ENCODE data around the gene G2E3.
"Not testable (repeated sequence)": the region's sequence is repeated elsewhere in the genome, so short reads cannot be mapped to it uniquely, and the experiment has no call there.

G2E3 gene

GRCh38 chr14:30607156-30607780 lies 48.3 kb downstream of the G2E3 start:
- DNase-seq (ENCODE audit: low spot score): no peak

DNA sequence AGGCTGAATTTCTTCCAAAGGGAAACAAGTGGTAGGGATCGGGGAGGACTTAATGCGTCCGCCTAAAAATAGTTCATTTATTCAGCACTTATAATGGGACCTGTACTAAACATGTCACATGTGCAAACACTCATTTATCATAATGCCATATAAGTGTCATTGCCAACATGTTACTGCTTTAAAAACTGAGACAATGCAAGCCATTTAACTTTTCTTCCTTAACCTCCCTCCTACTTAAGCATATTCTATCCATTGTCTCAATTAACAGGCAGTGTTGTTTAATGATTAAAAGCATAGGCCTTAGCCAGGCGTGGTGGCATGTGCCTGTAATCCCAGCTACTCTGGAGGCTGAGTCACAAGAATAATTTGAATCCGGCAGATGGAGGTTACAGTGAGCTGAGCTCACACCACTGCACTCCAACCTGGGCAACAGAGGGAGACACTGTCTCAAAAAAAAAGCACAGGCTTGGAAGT lies 49.6 kb downstream of the G2E3 start:
- DNase-seq (ENCODE audit: low spot score): no peak

- DNase-seq (ENCODE audit: low spot score): peak; percentile 81
These were observed 51.9 kb downstream of the G2E3 start for GRCh38 chr14:30610787-30611343.

- no peak for DNase-seq (ENCODE audit: low spot score)
These were observed 55.2 kb downstream of the G2E3 start for GRCh38 chr14:30614155-30614554.

DNA sequence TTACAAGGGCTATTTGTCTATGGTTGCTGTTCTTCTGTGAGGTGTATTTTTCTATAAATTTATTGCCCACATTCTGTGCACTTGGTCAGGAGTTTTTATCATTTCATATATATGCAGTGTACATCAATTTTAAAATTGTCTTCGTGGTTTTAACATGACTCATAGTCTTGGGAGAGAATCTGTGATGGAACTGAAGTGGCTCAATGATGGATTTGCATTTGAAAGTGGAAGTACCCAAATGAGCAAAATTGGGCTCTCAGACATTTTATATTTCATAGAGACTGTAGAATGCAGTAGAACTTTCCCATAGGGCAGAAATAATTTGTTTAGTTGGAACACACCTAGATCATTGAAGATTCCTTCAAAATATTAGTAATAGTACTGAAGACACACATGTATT lies 61.2 kb downstream of the G2E3 start:
- no peak for DNase-seq (ENCODE audit: low spot score)

DNA sequence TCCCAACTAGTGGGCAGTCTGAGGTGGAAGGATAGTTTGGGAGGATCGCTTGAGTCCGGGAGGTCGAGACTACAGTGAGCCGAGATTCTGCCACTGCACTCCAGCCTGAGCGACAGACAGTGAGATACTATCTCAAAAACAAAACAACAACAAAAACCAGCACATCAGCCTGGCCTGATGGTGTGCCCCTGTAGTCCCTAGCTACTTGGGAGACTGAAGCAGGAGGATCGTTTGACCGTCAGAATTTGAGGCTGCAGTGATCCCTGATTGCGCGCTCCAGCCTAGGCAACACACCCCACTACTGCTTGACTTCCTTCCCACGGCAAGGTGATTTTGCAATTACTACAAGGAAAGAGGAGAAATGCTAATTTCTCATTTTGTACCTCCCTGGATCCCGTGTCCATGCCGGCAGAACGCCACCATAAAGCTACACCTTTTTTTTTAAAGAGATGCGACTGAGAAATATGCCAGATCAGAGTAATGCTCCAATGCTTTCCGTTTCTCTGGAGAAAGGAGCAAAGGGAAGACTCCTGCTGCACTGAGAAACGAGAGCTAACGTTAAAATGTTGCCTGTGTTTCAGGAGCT lies 62.5 kb downstream of the G2E3 start:
- no peak for DNase-seq (ENCODE audit: low spot score)

DNA sequence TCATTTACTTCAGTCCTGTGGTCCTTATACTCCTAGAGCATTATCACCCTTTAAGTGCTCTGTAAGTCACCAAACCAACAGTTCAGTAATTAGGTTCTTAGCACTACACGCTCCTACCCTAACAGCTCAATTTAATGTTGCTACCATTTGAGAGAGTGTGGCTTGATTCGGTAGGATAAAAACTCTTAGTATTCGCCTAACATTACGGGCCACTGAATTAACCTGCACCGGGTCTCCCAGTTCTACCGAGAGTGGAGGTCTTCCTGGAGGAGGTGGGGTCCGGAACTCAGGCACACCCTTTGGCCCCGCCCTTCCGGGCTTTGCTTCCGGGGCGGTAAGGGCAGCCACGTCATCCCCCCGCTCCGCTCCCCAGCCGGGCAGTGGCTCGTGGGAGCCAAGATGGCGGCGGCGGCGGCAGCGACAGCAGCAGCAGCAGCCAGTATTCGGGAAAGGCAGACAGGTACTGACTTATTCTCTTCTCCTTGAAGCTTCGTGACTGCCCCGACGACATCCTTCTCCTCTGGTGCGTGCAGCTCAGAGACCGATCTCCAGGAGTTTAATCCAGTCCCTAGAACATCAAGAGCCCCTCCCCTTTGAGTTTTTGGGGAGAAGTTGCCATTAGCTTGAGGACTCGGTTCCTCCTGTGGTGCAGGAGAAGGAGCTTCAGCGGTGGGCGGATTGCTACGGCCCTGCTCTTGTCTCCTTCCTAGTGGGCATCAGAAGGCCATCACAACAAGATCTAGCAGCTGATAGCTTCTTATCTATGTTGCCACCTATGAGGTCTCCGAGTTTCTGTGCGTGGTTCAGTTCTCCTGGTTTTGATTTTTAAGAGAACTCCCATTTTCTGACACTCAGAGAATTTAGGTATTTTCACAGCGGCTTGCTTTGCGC lies 63.2 kb downstream of the G2E3 start, which contains the start of gene SCFD1:
Gene SCFD1 (plus strand): TSS at position 380 of the 891 bp plus-strand sequence. CDS start 20 bp downstream, at position 400.
- peak; percentile 92 for DNase-seq (ENCODE audit: low spot score)

DNA sequence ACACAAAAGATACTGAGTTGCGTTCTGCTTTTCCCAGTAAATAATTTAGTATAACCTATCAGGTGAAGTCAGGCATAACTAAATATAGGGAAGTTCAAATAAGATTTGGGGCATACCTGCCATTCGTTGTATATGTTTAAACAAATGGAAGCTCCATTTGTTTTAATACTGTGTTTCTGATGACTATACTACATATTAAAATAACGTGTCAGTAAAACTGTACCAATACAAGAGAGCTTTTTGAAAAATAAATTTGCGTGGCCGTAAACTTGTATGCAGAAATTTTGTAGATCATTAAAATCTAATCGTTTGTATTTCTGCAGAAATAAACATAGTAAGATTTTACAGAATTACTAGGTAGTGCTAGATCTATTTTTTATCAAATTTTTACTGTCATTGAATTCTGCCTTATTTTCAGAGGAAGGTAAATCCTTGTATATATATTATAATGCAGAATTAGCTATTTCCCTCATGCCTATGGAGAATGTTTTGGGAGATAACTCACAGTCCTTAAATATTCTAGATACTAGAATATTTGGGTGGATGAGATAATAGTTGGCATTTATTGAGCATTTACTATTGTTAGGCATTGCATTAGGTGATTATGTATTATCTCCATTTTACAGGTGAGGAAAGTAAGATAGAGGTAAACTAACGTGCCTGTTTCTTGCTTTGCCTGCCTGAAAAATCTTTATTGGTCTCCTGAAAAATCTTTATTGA lies 64.6 kb downstream of the G2E3 start:
- DNase-seq (ENCODE audit: low spot score): no peak

GRCh38 chr14:30624132-30624423 lies 65.1 kb downstream of the G2E3 start:
- DNase-seq (ENCODE audit: low spot score): no peak

- DNase-seq (ENCODE audit: low spot score): no peak
These were observed 66.6 kb downstream of the G2E3 start for GRCh38 chr14:30625533-30625932.

GRCh38 chr14:30629432-30629831 lies 70.5 kb downstream of the G2E3 start:
- not testable (repeated sequence) for DNase-seq (ENCODE audit: low spot score)

DNA sequence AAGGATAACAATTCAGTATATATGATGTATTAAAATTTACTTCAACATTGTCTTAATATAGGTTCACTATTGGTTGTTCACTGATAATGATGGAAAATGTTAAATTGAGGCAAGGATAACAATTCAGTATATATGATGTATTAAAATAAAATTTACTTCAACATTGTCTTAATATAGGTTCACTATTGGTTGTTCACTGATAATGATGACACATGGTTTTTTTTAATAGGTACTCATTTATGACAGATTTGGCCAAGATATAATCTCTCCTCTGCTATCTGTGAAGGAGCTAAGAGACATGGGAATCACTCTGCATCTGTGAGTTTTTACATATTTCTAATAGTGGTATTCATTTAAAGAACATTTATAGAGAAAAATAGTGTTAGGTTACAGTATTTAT lies 71.3 kb downstream of the G2E3 start:
- DNase-seq (ENCODE audit: low spot score): no peak

- no peak for DNase-seq (ENCODE audit: low spot score)
These were observed 73.8 kb downstream of the G2E3 start for GRCh38 chr14:30632730-30633129.

DNA sequence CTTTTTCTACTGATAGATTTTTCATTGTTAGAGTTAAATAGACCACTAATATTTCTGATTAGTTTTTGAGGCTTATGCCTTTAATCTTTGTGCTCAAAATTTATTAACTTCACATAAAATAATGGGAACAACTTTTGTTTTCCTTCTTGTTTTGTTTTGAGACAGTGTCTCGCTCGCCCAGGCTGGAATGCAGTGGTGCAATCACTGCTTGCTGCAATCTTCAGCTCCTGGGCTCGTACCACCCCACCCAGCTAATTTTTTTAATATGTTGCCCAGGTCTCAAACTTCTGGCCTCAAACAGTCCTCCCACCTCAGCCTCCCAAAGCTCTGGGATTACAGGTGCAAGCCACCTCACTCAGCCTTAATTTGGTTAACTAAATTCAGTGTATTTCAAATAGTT lies 80.0 kb downstream of the G2E3 start:
- no peak for DNase-seq (ENCODE audit: low spot score)

DNA sequence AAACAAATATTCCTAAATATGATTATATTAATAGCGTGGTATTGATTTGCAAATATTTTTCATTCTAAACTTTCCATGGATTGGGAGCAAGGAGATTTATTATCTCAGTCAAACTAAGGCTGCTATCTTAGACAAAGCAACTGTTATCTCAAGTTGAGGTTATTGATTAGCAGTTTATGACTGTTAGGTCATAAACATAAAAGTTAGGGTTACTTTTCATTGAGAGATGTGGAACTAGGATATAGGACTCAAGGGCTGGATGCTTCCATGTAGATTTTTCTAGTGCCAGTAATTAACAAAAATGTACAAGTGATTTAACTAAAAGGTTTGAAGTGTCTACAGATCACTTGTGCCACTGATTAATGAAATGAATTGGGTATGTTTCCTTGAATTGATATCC lies 82.2 kb downstream of the G2E3 start:
- DNase-seq (ENCODE audit: low spot score): no peak

- DNase-seq (ENCODE audit: low spot score): not testable (repeated sequence)
These were observed 85.5 kb downstream of the G2E3 start for GRCh38 chr14:30644462-30644861.

GRCh38 chr14:30645600-30645999 lies 86.6 kb downstream of the G2E3 start:
- no peak for DNase-seq (ENCODE audit: low spot score)

GRCh38 chr14:30648471-30648870 lies 89.5 kb downstream of the G2E3 start:
- DNase-seq (ENCODE audit: low spot score): no peak

DNA sequence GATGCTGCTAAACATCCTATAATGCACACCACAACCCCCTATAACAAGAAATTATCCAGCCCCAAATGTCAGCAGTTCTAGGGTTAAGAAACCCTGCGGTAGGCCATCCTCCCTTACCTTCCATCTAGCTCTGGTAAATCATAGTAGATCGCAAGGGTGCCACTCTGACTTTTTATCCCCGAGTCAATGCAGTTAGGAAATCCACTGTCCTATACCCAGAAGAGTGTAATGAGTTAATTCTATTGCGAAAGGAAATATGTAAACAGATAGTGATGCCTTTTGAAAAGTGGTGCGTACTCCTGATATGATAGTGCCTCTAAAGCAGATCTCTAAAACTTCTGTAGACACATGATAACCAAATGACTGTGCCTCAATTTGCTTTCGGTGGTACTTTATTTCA lies 93.0 kb downstream of the G2E3 start:
- peak; percentile 71 for DNase-seq (ENCODE audit: low spot score)

- no peak for DNase-seq (ENCODE audit: low spot score)
These were observed 96.2 kb downstream of the G2E3 start for GRCh38 chr14:30655124-30655523.

- no peak for DNase-seq (ENCODE audit: low spot score)
These were observed 96.7 kb downstream of the G2E3 start for GRCh38 chr14:30655658-30656057.

DNA sequence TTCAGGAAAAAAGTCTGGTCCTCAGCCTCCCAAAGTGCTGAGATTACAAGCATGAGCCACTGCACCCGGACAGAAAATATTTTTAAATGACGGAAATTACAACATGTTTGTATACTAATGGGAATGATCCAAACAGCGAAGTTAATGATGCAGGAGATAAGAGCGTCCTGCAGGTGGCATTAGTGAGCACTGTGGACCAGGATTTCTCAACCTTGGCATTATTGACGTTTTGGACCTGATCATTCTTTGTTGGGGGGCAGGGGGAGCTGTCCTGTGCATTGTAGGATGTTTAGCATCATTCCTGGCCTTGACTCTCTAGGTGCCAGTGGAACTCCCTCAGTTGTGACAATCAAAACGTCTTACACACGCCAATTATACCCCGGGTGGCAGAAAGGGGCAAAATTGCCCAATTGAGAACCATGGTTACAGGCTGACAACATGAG lies 97.3 kb downstream of the G2E3 start:
- peak; percentile 67 for DNase-seq (ENCODE audit: low spot score)

Measured in hematopoietic multipotent progenitor cell treated with erythropoietin and hydrocortisone succinate and interleukin-3 and kit ligand, for 17 days (in vitro differentiated cells).